Brain microvascular endothelial cell (primary cell): ENCODE results near the gene GALNT5.

Experiments used
- DNase-seq: peaks from one replicate; pipeline ENCODE4 v3.0.0-alpha.2; 2020
- H3K27ac ChIP-seq: fragments of 250-450 bp; sonication (Bioruptor Pico); 2 replicates; pipeline ENCODE4 v1.5.1; 2020; ENCODE audit warnings: mild to moderate bottlenecking, moderate library complexity
- H3K27me3 ChIP-seq: fragments of 250-450 bp; sonication (Bioruptor Pico); replicated peaks from 2 replicates; pipeline ENCODE4 v1.5.1; 2020; ENCODE audit warnings: mild to moderate bottlenecking
- H3K36me3 ChIP-seq: fragments of 250-450 bp; sonication (Bioruptor Pico); replicated peaks from 2 replicates; pipeline ENCODE4 v1.5.1; 2020; ENCODE audit warnings: mild to moderate bottlenecking
- H3K4me3 ChIP-seq: 2 replicates; pipeline ENCODE4 v1.5.1; 2011; ENCODE audit warnings: low read depth, mild to moderate bottlenecking, control low read depth, low read length, moderate library complexity
- in situ Hi-C: cut with HindIII; loops from 2 replicates; pipeline ENCODE4 v1.10.0; 2017; ENCODE audit warnings: low sequenced_read_pairs, low pct_ligation_motif_present
- TF ChIP-seq, protein P1 (sequence below): IDR thresholded peaks from 2 replicates; pipeline ENCODE4 v1.5.1; 2011; ENCODE audit warnings: low read depth, mild to moderate bottlenecking, moderate library complexity, low read length, control low read depth, inconsistent platforms; ENCODE audit errors: missing control alignments

Gene GALNT5

DNA sequence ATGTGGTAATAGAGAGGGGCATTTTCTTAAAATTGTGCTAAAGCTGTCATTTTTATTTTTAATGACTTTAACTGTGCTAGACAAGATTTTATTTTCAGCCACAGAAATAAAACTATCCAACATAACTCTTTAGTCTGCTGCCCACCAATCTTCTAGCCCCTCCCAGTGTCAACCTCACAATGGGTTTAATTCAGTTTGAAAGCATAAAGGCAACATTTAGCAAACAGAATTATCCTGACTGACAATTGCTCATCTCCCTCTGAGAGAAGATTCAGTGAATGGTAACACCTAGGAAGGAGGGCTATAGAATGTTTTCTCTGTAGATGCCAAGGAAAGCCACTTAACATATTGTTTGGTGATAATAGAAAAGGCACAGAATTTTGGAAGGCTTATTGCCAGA lies 62.9 kb downstream of the GALNT5 start:
- DNase-seq, result no peak
- TF ChIP-seq, protein P1, sequence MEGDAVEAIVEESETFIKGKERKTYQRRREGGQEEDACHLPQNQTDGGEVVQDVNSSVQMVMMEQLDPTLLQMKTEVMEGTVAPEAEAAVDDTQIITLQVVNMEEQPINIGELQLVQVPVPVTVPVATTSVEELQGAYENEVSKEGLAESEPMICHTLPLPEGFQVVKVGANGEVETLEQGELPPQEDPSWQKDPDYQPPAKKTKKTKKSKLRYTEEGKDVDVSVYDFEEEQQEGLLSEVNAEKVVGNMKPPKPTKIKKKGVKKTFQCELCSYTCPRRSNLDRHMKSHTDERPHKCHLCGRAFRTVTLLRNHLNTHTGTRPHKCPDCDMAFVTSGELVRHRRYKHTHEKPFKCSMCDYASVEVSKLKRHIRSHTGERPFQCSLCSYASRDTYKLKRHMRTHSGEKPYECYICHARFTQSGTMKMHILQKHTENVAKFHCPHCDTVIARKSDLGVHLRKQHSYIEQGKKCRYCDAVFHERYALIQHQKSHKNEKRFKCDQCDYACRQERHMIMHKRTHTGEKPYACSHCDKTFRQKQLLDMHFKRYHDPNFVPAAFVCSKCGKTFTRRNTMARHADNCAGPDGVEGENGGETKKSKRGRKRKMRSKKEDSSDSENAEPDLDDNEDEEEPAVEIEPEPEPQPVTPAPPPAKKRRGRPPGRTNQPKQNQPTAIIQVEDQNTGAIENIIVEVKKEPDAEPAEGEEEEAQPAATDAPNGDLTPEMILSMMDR, result no peak
- in situ Hi-C loops, result no loop called here
- no peaks in the 10 kb centered on the region for H3K36me3 ChIP-seq
- no peak overlapping the region for H3K27ac ChIP-seq
- H3K27me3 ChIP-seq, result no peaks in the 10 kb centered on the region
- H3K4me3 ChIP-seq, result no peak overlapping the region

DNA sequence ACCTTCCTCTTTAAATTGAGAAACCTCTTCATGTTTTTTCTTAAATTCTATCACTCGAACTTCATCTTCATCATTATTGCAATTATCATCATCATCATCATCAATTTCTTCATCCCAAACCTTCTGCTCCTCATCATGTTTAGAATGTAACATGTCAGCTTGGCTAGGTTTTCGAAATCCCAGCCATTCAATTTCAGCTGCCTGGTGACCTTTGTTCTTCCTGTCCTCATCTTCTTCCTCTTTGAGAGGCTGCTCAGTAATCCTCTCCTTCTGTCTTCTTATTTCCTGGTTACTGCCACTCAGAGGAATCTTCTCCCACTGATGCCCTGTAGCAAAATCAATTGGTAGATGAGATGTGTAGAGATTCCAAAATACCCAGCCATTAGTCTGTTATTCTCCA lies 64.0 kb downstream of the GALNT5 start:
- no peaks in the 10 kb centered on the region for H3K36me3 ChIP-seq
- in situ Hi-C loops, result no loop called here

DNA sequence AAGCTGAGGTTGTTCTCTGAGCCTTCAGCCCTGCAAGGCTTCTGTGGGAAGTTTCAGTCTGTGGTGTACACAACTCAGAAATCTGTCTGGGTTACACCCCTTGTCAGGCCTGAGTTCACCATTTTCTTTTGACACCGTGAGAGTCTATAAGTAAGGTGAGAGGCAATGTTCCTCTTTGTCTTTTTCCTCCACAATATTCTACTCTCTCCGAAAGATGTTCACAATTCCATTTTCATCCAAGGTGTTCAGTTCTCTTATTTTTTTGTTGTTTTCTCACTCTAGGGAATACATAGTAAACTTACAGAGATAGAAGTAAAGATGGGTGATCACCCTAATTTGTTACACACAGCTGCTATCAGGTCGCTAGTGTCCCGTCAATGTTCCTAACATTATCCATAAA lies 64.9 kb downstream of the GALNT5 start:
- TF ChIP-seq, protein P1, result no peak
- no peak overlapping the region for H3K4me3 ChIP-seq
- H3K27ac ChIP-seq, result no peak overlapping the region
- no peak for DNase-seq
- no peaks in the 10 kb centered on the region for H3K36me3 ChIP-seq
- H3K27me3 ChIP-seq, result no peaks in the 10 kb centered on the region
- in situ Hi-C loops, result no loop called here

More for the DNA sequence above, 64.0 kb downstream of the GALNT5 start:
- TF ChIP-seq, protein P1, result no peak
- H3K27ac ChIP-seq, result no peak overlapping the region
- no peaks in the 10 kb centered on the region for H3K27me3 ChIP-seq
- no peak overlapping the region for H3K4me3 ChIP-seq
- no peak for DNase-seq

DNA sequence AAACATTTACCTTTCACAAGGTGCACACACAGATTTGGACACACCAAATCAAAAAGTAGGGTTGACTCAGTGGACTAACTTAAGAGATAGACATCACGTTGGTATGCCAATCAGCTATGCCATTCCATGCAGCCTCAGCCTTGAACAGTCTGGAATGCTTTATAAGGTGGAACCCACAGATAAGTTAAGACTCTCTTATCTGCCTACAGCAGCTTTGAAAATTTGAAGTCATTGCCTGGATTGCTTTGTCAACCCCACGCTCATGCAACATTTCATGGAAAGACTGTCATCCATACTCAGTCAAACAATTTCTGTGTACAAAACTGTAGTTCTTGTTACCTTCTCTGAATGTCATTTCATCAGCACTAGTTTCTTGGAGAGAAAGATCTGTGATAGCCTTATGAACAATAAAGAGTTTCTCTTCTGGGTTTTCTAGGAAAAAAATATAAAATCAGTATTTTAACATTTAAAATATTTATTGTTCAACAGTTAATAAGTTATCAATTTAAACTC lies 66.9 kb downstream of the GALNT5 start:
- H3K27ac ChIP-seq, result no peak overlapping the region
- TF ChIP-seq, protein P1, result no peak
- no peaks in the 10 kb centered on the region for H3K27me3 ChIP-seq
- in situ Hi-C loops, result no loop called here
- H3K4me3 ChIP-seq, result no peak overlapping the region
- H3K36me3 ChIP-seq, result no peaks in the 10 kb centered on the region
- no peak for DNase-seq

DNA sequence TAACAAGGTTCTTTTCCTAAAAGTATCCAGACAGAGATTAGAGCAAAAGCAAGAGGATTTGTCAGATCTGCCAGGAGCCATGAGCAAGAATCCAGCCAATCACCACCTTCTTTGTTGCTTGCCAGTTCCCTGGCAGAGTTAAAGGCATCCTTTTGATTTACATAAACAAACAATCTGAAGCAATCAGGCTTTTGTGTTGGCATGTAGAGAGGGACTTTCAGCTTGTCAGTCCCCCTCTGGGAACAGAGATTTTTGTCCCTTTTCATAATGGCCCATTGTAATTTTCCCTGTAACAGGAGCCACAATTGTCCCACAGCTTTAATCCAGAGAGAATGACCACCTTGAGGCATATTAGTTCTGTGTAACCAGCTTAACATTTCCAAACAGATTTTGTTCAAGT lies 68.3 kb downstream of the GALNT5 start, which contains the start of gene ERMN:
ERMN (minus strand) TSS at position 39 of the 400 bp plus-strand sequence. CDS start 182 bp downstream, outside the sequence.
- no peak within 1 kb of the TSS for H3K4me3 ChIP-seq
- no peak for DNase-seq
- TF ChIP-seq, protein P1, result no peak
- no peaks in the 10 kb centered on the region for H3K27me3 ChIP-seq
- no peak within 1 kb of the TSS for H3K27ac ChIP-seq
- no peaks in the 10 kb centered on the region for H3K36me3 ChIP-seq
- in situ Hi-C loops, result no loop called here

DNA sequence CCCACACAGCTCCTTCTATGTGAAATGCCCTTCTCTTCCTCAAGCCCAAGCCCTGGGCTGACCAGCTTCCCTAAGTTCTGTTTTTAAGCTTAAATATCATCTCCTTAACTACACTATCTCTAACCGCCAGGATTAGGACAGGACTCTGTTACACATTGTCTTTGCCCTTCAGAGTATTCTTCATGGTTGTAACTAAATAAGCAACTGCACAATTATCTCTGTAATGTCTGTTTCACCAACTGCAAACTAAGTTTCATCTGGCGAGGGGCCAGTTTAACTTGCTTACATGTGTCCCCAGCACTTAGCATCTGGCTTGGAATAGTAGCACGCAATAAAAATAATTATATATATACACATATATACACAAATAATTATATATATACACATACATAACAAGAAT lies 69.2 kb downstream of the GALNT5 start:
- no peak overlapping the region for H3K27ac ChIP-seq
- no peaks in the 10 kb centered on the region for H3K27me3 ChIP-seq
- no peaks in the 10 kb centered on the region for H3K36me3 ChIP-seq
- in situ Hi-C loops, result no loop called here
- DNase-seq, result no peak
- H3K4me3 ChIP-seq, result no peak overlapping the region
- TF ChIP-seq, protein P1, result no peak
